Endothelial cell (in vitro differentiated cells): ENCODE data around the gene UGT1A4. TPM values are rescaled to one million over a fixed set of nuclear protein-coding genes. Genes with fewer than 3 reads are reported as not detected.

Source experiments
- DNase-seq: peaks from one replicate; pipeline ENCODE4 v3.0.0; 2021; ENCODE audit warnings: low spot score
- H3K27ac Mint-ChIP-seq: one replicate; pipeline ENCODE4 v1.8.0; 2021; ENCODE audit warnings: mixed read lengths, inconsistent platforms; ENCODE audit not compliant: unreplicated experiment
- H3K27me3 Mint-ChIP-seq: one replicate; pipeline ENCODE4 v1.8.0; 2021; ENCODE audit warnings: mild to moderate bottlenecking, moderate library complexity, mixed read lengths, inconsistent platforms; ENCODE audit not compliant: unreplicated experiment
- H3K36me3 Mint-ChIP-seq: one replicate; pipeline ENCODE4 v1.8.0; 2021; ENCODE audit warnings: mild to moderate bottlenecking, low read depth, mixed read lengths, inconsistent platforms; ENCODE audit not compliant: unreplicated experiment
- H3K4me1 Mint-ChIP-seq: one replicate; pipeline ENCODE4 v1.8.0; 2021; ENCODE audit warnings: mild to moderate bottlenecking, mixed read lengths, inconsistent platforms; ENCODE audit not compliant: unreplicated experiment
- H3K4me3 Mint-ChIP-seq: one replicate; pipeline ENCODE4 v1.8.0; 2021; ENCODE audit warnings: mild to moderate bottlenecking, mixed read lengths, inconsistent platforms; ENCODE audit not compliant: unreplicated experiment
- H3K9me3 Mint-ChIP-seq: one replicate; pipeline ENCODE4 v1.8.0; 2021; ENCODE audit warnings: mixed read lengths, inconsistent platforms; ENCODE audit not compliant: unreplicated experiment
- total RNA-seq: library from RNA; stranded (reverse); fragmentation: NEBNext Ultra II Directional; extraction: Animal tissue kit (Norgen Biotek cat#: 25700); gene quantifications from one replicate; pipeline ENCODE4 v1.2.1, GENCODE V29; 2021; ENCODE audit not compliant: unreplicated experiment
- TF ChIP-seq, protein P1 (sequence below): fragments of 200-600 bp; sonication (generic); IDR thresholded peaks from one replicate; pipeline ENCODE4 v1.5.0; 2021; ENCODE audit warnings: antibody characterized with exemption; ENCODE audit not compliant: unreplicated experiment

Gene UGT1A4
- total RNA-seq, 1 donor from 2014 or later, result not detected

DNA sequence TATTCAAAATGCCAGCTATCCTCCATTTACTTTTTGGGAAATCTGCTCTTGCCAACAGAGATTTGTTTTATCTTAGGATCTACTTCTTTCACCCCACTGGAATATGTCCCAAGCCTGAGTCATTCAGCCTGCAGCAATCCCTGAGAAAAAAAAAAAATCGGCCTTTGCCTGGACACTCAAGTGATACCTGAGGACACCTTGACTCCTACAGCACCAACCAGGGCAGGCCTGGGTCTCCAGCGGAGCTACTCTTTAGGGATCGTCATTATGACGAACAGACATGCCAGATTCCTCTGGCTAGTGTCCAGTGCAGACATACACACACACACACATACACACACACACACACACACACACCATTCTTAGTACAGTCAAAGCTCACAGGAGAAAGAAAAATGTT is 28.1 kb upstream of the UGT1A4 start:
- Mint-ChIP-seq H3K27ac (no peak overlapping the region), H3K27me3 (no peaks in the 10 kb centered on the region), H3K4me3 (no peak overlapping the region), H3K9me3 (no peaks in the 10 kb centered on the region), H3K36me3 (no peaks in the 10 kb centered on the region), H3K4me1 (peaks cover 3% of the 10 kb centered on the region)
- TF ChIP-seq, protein P1, sequence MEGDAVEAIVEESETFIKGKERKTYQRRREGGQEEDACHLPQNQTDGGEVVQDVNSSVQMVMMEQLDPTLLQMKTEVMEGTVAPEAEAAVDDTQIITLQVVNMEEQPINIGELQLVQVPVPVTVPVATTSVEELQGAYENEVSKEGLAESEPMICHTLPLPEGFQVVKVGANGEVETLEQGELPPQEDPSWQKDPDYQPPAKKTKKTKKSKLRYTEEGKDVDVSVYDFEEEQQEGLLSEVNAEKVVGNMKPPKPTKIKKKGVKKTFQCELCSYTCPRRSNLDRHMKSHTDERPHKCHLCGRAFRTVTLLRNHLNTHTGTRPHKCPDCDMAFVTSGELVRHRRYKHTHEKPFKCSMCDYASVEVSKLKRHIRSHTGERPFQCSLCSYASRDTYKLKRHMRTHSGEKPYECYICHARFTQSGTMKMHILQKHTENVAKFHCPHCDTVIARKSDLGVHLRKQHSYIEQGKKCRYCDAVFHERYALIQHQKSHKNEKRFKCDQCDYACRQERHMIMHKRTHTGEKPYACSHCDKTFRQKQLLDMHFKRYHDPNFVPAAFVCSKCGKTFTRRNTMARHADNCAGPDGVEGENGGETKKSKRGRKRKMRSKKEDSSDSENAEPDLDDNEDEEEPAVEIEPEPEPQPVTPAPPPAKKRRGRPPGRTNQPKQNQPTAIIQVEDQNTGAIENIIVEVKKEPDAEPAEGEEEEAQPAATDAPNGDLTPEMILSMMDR, result no peak
- no peak for DNase-seq

DNA sequence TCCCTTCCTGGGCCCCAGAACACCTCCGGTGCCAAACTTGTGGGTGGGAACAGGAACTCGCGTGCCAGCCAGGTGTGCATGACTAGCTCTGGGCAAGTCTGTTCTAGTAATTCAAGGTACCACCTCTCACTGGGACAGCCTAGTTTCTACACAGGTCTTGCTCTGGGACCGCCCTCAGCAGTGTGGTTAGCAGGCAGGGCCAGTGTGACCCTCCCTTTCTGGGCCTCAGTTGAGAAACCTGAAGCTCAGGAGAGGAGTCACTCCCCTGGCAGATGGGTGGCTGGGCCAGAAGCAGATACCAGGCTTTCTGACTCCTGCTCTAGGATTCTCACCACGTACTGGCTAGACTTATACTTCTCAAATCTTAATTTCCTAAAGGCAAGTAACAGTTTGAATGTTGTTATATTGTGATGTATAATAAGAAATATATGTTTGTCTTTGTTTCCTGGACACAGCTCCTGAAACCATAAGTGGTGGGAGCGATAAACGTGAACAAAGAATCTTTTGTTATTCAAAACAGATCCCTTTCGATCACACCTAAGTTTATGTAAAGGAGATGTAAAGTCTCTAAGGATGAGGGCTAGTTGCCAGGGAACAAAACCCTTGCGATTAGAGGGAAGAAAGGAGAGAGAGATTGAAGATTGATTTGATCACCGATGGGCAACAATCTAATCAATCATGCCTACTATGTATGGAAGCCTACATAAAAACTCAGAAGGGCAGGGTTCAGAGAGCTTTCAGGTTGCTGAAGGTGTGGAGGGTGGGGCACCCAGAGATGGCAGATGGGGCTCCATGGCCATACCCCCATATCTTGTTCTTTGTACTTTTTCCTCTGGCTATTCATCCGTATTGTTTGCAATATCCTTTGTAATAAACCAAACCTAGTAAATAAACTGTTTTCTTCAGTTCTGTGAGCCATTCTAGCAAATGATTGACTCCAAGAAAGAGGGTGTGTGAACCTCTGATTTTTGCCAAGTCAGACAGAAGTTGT is 26.8 kb upstream of the UGT1A4 start:
- no peaks in the 10 kb centered on the region for H3K36me3 Mint-ChIP-seq
- H3K27ac Mint-ChIP-seq, result no peak overlapping the region
- no peaks in the 10 kb centered on the region for H3K27me3 Mint-ChIP-seq
- no peak for DNase-seq
- TF ChIP-seq, protein P1, result no peak
- H3K4me3 Mint-ChIP-seq, result no peak overlapping the region
- H3K4me1 Mint-ChIP-seq, result peaks cover 3% of the 10 kb centered on the region
- no peaks in the 10 kb centered on the region for H3K9me3 Mint-ChIP-seq

DNA sequence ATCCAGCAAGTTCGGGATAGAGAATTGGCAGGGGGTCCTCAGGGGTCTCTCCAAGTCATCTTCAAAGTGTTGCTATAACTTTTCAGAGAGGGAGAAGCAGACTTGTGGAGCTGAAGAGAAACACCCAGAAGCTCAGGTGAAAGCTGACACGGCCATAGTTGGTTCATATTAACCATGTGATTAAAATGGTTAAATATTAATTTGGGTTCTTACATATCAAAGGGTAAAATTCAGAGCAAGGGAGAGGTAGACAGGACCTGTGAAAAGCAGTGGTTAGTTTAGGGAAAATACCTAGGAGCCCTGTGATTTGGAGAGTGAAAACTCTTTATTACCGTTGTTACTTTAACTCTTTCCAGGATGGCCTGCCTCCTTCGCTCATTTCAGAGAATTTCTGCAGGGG is 25.9 kb upstream of the UGT1A4 start, which contains the start of gene UGT1A6:
Gene UGT1A6, plus strand, starts transcription at position 243 of the 400 bp plus-strand sequence. Its CDS starts 115 bp downstream, at position 358.
- DNase-seq, result no peak
- TF ChIP-seq, protein P1, result no peak
- no peaks in the 10 kb centered on the region for H3K27me3 Mint-ChIP-seq
- H3K36me3 Mint-ChIP-seq, result no peaks in the 10 kb centered on the region
- no peaks in the 10 kb centered on the region for H3K9me3 Mint-ChIP-seq
- no peak within 1 kb of the TSS for H3K27ac Mint-ChIP-seq
- H3K4me1 Mint-ChIP-seq, result peaks cover 3% of the 10 kb centered on the region
- no peak within 1 kb of the TSS for H3K4me3 Mint-ChIP-seq

DNA sequence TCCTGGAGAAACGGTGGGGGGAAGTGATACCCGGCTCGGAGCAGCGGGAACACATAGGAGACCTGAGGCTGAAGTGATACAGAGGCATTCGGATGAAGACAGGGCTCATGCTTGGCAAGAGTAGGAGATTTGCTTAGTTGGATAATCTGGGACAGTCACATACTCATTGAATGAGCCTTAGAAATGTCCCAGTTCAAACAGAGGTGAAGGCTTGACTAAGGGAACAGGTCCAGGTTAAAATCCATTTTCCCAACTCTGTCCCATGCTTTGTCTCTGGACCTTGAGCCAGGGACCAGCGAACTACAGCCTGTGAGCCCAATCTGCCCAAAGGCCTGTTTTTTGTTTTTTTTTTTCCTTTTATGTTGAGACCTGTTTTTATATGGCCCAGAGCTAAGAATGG is 24.6 kb upstream of the UGT1A4 start:
- Mint-ChIP-seq H3K27ac (no peak overlapping the region), H3K36me3 (no peaks in the 10 kb centered on the region), H3K9me3 (no peaks in the 10 kb centered on the region), H3K4me3 (no peak overlapping the region), H3K4me1 (peaks cover 3% of the 10 kb centered on the region), H3K27me3 (no peaks in the 10 kb centered on the region)
- TF ChIP-seq, protein P1, result no peak
- no peak for DNase-seq

DNA sequence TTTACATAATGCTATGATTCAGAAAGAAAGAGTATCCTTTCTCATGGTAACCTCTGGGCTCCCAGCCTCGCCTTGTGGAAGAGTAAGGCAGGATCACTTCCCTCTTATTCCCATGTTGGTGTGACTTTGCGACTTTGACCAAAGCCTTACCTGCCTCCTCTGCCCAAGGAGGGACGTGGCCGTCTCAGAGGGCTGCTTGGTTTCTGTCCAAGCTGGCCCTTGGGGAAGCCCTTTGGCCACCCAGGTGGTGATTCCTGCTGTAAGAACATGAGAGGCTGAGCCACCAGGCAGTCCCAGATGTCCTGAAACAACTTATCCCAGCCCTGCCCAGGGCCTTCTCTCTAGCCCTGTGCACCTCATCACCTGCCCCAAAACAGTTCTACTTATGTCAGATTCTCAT is 19.8 kb upstream of the UGT1A4 start:
- Mint-ChIP-seq H3K27me3 (no peaks in the 10 kb centered on the region), H3K36me3 (no peaks in the 10 kb centered on the region), H3K9me3 (no peaks in the 10 kb centered on the region), H3K4me1 (peaks cover 4% of the 10 kb centered on the region), H3K27ac (no peak overlapping the region), H3K4me3 (no peak overlapping the region)
- DNase-seq, result no peak
- TF ChIP-seq, protein P1, result no peak
